WTC11 (cell line): ENCODE results near the gene CHMP5.

Experiments used
- CREM ChIP-seq: sonication (generic); formaldehyde crosslinking; IDR thresholded peaks from 2 replicates; pipeline ENCODE4 v1.8.1; 2022; ENCODE audit warnings: mild to moderate bottlenecking, missing genetic modification reagents, moderate library complexity
- CTCF ChIP-seq: fragments of 200-600 bp; IDR thresholded peaks from 2 replicates; pipeline ENCODE4 v1.8.0; 2022; ENCODE audit warnings: antibody characterized with exemption
- MAX ChIP-seq: sonication (generic); formaldehyde crosslinking; IDR thresholded peaks from 2 replicates; pipeline ENCODE4 v1.8.0; 2022; ENCODE audit warnings: mild to moderate bottlenecking, missing genetic modification reagents
- NR2C2 ChIP-seq: sonication (generic); formaldehyde crosslinking; IDR thresholded peaks from 2 replicates; pipeline ENCODE4 v1.8.0; 2022; ENCODE audit warnings: mild to moderate bottlenecking, missing genetic modification reagents
- TCF7 ChIP-seq: sonication (generic); formaldehyde crosslinking; IDR thresholded peaks from 2 replicates; pipeline ENCODE4 v1.8.0; 2022; ENCODE audit warnings: mild to moderate bottlenecking, low read depth, missing genetic modification reagents, moderate library complexity
- ZNF121 ChIP-seq: sonication (generic); formaldehyde crosslinking; IDR thresholded peaks from 2 replicates; pipeline ENCODE4 v1.8.0; 2023; ENCODE audit warnings: missing genetic modification reagents
- ZNF232 ChIP-seq: sonication (generic); formaldehyde crosslinking; IDR thresholded peaks from 2 replicates; pipeline ENCODE4 v1.8.0; 2022; ENCODE audit warnings: mild to moderate bottlenecking, missing genetic modification reagents
- ZNF317 ChIP-seq: sonication (generic); formaldehyde crosslinking; IDR thresholded peaks from 2 replicates; pipeline ENCODE4 v1.8.1; 2023; ENCODE audit warnings: low read depth, mild to moderate bottlenecking, moderate library complexity, missing genetic modification reagents, borderline replicate concordance

- TF ChIP-seq MAX (no peak), NR2C2 (CRISPR knock-in tag) (no peak), CTCF (no peak), ZNF317 (CRISPR knock-in tag) (no peak), CREM (CRISPR knock-in tag) (no peak), ZNF121 (CRISPR knock-in tag) (no peak), ZNF232 (CRISPR knock-in tag) (no peak), TCF7 (no peak)
These were observed 55.9 kb downstream of the CHMP5 start for GRCh38 chr9:33320568-33321261.
